Central memory CD4-positive, alpha-beta T cell (primary cell): ENCODE results near the gene AP2S1.

ENCODE experiments used
- DNase-seq: peaks from one replicate; pipeline ENCODE4 v3.0.0; 2022

The AP2S1 gene

GRCh38 chr19:46798713-46799112 is 51.9 kb downstream of the AP2S1 start:
- DNase-seq, result no peak

GRCh38 chr19:46797881-46798280 is 52.8 kb downstream of the AP2S1 start:
- no peak for DNase-seq

GRCh38 chr19:46791944-46792343 is 58.7 kb downstream of the AP2S1 start:
- DNase-seq, result peak; percentile 68

- DNase-seq, result no peak
Measured at GRCh38 chr19:46789371-46789770, 61.3 kb downstream of the AP2S1 start.

GRCh38 chr19:46788968-46789338 is 61.7 kb downstream of the AP2S1 start:
- no peak for DNase-seq

- DNase-seq, result peak; percentile 93
Measured at GRCh38 chr19:46788262-46788967, 62.2 kb downstream of the AP2S1 start, which contains the start of gene SLC1A5. Gene SLC1A5, minus strand, starts transcription at chr19:46788594. Its CDS starts 629 bp downstream, at chr19:46787965.
